NCI-H446 treated with DMSO at 0.1 percent for 48 hours (cell line): ENCODE measurements around the gene RAPGEF4.

Source experiments
- DNase-seq: peaks from one replicate; lab custom pipeline; 2025; lab: John Stamatoyannopoulos, UW

Gene RAPGEF4

DNA sequence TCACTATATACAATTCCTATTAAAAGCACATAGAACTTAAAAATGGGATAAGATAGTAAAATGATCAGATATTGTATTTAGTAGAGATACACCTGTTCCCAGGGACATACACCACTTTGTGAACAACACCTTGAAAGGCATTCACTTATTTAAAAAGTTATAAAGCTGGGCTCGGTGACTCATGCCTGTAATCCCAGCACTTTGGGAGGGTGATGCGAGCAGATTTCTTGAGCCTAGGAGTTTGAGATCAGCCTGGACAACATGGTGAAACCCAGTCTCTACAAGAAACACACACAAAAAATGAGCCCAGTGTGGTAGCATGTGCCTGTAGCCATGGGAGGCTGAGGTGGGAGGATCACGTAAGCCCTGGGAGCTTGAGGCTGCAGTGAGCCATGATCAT lies 90.9 kb downstream of the RAPGEF4 start:
- DNase-seq = no peak

DNA sequence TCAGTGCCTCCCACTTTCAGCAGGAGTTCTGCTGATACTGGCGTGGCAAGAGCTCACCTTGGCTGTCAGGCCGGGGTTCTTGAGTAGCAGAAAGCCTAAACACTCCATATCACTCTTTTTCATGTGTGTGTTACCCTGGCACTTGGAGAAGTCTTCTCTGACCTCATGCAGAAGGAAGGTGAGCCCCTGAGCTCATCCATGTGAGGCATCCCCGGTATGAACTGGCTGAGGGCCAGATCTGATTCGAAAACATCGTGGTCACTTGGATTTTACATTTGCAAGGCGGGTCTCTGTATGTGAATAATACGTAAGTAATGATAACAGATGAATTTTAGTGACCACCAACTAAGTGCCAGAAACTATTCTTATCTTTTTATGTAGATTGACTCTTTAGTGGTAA lies 93.6 kb downstream of the RAPGEF4 start:
- no peak for DNase-seq

DNA sequence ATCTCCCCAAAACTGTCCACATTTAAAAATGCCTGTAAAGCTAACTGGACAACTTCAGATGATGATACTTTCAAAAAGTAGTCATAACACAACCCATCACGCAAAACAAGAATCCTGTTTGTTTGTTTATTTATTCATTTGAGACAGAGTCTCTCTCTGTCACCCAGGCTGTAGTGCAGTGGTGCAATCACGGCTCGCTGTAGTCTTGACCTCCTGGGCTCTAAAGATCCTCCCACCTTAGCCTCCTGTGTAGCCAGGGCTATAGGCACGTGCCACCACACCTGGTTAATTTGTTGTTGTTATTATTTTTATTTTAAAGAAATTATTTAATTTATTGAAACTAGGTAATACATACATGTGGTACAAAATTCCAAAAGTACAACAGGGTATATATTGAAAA lies 94.8 kb downstream of the RAPGEF4 start:
- DNase-seq = no peak

DNA sequence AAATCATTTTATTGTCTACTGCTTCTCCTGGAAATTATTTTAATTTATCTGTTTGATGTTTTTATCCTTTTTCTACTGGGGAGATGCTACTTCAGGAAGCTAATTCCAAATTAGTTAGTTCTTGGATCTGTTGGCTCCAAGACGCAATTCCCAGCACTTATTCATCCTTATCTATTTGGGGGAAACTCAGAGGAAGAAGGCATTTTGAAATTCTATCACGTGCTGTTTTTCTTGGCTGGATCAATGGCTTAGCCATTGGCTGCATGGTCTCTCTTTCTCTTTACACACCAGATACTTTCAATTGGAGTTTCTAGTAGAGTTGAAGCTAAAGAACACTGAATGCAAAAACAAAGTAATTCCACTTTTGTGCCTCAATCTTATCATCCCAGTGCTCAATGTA lies 98.3 kb downstream of the RAPGEF4 start:
- DNase-seq = no peak

DNA sequence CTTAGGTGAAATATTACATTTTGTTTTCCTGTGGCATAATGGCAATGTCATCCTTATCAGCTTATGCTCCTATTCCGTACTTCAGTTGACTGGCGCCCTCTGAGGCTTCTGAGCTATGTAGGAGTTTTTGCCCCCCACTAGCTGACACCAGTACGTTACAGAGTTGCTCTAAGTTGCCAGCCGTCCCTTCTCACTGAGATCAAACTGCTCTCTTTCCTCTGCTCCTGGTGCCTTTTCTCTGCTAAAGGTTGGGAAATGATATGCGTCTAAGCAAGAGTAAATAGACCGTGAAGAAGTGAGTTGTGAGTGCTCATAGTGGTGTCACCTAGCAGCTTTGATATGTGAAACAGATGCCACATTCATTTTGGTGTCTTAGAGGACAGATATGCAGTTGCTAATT lies 99.2 kb downstream of the RAPGEF4 start:
- no peak for DNase-seq

DNA sequence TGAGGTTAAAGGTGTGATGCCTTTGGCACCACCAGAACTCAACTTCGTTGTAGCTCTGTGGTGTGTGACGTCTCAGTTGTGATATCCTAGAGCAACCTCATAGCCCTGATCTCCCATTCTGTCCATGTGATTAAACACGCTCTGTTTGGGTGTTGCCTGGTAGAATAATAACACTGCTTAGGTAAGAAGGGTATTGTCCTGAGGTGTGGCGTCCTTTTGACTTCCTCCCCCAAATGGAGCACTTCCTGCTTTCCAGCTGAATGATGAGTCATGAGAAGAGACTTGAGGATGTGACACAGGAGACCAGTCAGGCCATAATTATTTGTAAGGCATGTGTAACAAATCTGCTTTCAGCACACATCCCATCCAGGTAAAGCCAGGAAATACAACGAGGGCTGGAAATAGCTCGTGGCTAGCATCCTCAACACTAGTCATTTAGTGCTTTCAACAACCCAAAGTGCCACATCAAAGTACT lies 100.7 kb downstream of the RAPGEF4 start:
- DNase-seq = no peak

DNA sequence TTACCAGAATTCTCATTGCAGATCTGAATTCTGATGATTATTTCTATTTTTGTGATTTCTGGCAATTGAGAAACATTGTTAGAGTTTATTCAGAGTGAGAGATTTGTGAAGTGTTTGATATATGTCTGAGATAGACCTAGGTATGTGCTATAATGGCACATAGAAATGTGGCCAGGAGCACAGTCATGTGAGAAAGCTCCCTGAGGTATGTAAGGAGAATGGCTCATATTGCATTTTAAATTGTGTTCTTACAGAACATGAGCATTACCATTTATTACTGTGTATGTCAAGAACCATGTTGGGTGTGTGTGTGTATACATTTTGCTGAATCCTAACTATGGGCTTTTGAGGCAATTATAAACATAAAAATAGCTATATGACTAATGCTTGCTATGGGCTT lies 101.2 kb downstream of the RAPGEF4 start:
- no peak for DNase-seq

DNA sequence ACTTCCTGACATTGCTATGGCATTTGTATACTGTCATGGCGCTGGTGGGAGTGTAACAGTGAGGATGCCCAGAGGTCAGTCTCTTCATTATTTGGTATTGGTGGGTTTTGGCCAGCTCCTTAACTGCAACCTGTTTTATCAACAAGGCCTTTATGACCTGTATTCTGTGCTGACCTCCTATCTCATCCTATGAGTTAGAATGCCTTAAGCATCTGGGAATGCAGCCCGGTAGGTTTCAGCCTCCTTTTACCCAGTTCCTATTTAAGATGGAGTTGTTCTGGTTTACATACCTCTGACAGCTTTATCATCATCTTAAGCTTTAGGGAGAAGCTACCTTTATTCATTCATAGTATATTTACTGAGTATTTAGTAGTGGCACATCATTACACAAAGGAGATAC lies 103.8 kb downstream of the RAPGEF4 start:
- DNase-seq = no peak

DNA sequence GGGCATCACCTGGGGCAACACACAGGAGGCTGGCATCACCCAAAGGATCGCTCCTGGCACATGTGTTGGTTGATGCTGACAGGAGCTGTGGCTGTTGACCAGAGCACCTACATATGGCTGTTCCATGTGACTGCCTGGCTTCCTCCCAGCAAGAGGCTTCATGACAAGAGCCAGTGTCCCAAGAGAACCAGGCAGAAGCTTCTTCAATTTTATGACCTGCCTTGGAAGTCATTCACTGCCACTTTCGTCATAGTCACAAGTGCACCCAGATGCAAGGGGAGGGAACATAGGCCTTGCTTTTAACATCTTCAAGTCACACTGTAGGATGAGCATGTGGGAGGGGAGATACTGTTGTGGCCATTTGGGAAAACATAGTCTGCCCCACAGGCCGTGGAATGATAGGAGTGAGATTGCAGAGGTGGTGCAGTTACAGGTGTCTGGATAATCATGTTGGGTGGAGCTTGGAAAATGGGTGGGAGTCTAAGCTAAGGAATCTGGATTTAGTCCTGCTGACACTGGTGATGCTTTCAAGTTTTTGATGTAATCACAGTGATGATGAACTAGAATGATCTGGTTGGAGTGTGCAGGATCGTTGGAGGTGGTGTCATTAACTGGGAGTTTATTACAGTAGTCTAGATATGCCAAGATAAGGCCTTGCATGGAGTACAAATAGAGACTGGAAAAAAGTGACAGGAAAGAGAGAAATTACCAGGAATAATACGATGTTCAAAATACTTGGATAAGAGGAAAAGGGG lies 107.0 kb downstream of the RAPGEF4 start:
- DNase-seq = no peak

DNA sequence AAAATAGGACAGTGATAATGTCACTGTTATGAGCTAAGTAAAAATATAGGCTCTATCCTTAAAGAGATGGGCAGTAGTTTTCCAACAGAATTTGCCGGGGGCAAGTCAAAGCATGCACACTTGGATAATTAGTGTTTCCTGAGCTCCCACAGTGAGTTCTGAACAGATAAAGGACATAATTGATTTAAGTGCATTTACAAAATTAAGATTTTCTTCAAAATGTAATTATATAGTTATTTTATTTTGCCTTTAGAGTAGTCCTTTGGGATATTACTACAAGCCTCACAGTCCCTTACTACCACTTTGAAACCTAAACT lies 107.6 kb downstream of the RAPGEF4 start:
- no peak for DNase-seq

DNA sequence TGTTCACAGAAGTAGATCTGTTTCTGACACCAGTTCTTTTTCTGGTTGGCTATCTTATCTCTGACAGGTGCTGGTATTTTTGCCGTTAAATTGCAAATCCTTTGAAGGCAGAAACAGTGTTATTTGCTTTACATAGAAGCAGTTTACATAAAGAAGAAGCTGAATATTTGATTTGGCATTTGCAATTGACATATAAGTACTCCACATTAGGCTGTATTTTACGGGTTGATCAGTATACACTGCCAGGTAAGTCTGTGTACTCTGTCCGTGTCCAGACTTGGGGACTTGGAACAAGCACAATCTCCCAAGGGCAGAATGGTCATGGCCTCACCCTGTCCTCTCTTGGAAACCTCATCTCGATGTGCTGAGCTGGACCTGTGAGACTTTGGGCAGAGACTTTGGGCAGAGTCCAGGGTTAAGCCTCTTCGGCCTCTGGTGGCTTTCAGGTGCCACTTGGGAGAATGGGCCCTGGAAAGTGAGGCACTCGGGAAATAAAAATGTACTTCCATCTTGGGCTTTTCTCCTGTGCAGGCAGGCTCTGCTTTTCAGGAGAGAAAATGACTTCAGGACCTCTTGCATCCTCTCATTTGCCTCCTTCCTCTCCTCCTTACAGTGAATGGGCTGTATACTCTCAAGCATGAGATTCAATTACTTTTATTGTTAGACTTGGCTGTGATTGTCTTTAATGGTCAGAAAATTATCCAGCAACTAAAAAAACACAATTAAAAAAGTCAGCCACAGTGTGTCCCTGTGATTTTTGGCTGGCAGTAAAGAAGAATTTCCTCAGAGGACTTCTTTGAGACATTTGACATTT lies 108.5 kb downstream of the RAPGEF4 start:
- no peak for DNase-seq

DNA sequence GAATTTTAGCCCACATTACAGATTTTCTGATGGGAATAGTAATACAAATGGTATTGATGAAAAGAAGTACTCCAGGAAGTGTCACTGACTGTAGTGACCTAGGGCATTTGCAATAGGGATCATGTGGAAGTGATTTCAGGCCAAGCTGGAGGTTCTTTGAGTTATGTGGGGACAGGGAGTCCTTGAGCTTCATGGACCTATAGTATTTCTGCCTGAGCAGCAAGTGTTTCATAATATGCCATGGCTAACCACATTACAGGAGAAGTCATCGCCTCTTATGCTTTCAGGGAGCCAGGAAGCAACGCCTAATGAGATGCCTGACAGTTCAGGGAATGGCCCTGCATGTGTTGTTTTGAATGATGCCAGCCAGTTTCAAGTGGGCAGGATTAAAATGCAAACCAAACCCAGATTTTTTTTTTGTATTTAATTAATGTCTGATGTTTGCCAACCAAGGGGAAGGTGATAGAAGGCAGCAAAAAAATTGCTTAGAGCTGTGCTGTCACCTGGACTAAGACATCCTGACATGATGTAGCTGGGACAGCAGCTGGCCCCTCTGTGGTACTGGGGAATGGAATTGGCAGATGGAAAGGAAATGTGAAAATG lies 109.5 kb downstream of the RAPGEF4 start:
- DNase-seq = no peak

DNA sequence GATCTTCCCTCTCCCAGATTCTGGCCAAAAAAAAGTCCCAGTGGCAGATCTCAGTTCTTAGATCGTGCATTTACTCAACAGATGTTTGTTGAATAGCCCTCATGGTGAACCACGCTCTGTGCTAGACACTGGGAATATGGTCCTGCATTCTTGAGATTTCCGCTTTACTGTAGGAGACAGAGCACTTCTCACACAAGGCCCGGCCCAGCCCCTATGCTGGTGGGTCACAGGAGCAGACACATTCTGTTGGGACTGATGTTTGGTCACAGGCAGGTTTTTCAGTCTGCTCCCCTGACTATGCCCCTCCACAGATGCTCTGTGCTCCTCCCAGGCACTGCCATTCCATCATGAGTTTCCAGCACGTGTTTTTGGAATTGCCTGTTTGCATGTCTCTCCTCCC lies 110.9 kb downstream of the RAPGEF4 start:
- DNase-seq = no peak

DNA sequence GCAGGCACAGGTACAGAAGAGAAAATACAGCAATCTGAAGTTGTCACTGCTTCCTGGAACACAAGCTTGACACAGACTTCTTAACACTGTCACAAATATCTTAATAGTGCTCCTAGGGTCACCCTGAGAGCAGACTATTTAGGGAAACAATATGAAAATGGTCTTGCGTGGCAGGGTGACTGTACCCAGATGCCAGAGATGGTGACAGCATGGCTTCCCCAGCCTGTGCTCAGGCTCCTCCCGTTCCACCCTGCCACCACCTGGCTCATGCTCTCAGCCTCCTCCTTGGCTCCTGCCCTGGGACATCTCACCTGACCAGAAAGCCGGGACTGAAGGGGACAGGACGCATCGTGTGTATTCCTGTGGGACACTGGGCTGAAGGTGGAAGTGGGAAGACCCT lies 111.5 kb downstream of the RAPGEF4 start:
- no peak for DNase-seq

DNA sequence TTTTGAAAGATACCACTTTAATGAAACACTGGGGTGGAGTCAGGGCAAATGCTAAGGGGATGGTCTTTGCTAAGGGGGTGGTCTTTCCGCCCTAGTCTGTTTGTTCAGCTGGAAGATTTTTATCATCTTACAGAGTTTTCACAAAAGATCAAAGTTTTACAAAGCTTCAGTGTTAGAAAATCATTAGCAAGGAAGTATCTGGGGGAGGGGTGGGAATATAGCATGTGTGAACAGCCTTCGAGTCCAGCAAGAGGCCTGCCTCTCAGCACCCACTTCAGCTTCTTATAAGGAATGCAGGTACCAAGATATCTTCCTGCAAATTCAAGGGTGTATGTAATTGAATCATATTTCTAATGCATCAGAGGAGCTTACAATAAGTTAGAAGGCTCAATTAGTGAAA lies 112.9 kb downstream of the RAPGEF4 start:
- DNase-seq = no peak

DNA sequence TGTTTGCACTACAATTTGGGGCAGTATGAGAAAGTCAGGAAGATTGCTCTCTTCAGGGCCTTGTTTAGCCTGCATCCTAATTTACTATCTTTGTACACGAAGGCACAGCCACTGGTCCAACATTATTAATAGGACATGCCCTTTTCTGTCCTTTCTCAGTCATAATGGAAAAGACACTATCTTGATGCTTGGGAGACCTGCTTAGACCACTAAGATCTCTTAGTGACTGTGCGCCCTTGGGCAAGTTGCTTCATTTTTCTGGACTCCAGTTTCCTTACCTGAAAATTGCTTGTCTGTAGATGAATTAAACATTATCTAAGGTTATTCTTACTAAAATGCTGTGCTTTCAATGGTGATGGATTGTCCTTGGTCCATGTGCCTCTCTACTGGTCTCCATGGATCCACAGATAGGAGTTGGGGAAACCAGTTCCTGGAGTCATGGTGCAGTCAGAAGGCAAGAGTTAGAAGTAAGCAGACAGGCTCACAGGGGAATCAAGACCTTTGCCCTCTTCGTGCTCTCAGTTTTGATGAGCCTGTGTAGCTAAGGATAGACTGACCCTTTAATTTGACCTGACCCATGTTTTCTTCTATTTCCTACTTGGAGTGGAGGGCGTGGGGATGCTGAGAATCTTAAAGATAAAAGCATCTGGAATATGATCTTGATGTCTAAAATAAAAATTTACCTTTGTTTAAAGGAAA lies 114.0 kb downstream of the RAPGEF4 start:
- DNase-seq = no peak

DNA sequence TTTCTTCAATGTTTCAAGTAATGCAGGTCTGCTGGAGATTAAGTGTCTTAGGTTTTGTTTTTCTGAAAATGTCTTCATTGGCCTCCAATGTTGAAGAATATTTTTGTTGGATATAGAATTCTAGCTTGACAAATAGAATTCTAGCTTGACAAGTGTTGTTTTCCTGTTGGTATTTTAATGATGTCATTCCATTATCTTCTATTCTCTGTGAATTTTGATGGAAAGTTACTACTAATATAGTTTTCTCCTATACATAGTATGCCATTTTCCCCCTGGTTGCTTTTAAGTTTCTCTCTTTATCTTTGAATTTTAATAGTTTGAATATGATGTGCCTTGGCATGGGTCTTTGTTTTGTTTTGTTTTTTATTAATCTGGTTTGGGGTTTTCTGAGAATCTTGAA lies 119.9 kb downstream of the RAPGEF4 start:
- DNase-seq = no peak

DNA sequence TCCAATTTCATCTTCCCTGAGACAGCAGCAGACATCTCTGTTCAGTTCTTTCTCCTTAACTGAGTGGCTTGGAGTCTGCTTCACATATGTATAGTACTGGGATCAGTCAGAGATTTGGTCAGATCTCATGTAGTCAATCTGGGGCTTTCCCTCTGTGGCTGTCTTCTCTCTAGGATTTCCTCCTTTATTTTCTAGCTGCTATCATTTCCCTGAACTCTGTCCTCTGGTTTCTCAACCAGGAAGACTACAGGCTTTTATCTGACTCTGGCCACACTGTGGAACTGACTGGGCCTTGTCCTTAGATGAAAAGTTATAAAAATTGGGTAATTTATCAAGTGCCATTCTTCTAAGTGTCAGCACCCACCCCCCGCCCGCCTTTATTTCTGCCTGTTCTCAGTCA lies 121.0 kb downstream of the RAPGEF4 start:
- no peak for DNase-seq

DNA sequence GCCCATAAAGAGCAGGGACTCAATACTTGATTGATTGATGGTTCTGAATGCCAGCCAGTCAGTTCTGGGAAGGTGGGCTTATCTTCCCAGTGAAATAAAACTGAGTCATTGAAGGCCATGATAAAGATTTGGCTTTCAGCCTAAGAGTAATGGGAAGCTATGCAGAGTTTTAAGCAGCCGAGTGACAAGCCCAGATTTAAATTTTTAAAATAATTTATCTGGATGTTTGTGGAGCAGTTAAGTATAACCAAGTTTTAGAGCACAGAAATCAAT lies 122.8 kb downstream of the RAPGEF4 start:
- no peak for DNase-seq

DNA sequence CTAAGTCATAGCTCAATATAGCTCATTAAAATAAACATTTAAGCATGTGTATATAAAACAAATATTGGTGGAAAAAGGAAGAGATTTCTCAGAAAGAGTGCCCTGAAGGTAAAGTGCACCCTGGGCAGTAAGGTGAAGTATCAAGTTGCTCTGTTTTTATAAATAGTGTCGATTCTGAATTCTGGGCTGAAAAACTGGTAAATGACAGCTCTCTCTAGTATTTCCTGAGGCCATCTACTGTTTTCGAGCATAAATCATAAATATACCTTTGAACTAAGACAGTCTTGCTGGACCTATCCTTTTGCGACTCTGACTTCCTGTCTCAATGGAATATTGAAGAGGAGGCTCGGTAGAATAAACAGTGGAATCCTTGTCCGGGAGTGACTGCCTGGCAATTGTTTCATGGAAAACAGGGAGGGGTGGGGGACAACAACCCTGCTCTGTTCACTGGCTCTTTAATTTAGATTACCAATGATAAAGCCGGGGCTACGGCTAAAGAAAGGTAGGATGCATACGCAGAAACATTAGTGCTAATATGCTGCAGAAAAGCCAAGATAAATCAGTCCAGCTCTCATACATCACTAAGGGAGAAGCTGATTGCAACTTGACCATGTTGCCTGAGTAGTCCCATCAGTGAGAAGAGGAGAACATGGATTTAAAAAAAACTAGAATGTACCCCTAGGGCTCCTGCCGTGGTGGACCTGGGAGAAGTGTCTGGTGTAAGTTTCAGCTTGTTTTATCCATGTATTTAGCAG lies 124.1 kb downstream of the RAPGEF4 start:
- peak; percentile 7 for DNase-seq

DNA sequence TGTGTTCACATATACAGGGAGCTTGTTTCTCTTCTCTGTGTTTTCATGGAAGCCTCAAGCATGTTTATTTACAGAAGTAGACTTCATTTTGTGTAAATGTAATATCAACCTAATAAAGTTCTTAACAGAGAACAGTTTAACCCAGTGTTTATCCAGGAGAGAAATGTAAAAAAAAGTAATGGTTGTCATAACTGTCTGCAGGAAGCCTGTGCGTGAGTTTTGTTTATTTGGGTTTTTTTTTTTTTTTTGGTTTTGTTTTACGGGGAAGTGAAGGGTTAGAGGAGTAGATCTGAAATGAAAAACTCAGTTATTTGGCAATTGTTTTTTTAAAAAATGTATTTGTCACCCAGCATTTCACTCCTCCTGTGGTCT lies 124.7 kb downstream of the RAPGEF4 start:
- no peak for DNase-seq

DNA sequence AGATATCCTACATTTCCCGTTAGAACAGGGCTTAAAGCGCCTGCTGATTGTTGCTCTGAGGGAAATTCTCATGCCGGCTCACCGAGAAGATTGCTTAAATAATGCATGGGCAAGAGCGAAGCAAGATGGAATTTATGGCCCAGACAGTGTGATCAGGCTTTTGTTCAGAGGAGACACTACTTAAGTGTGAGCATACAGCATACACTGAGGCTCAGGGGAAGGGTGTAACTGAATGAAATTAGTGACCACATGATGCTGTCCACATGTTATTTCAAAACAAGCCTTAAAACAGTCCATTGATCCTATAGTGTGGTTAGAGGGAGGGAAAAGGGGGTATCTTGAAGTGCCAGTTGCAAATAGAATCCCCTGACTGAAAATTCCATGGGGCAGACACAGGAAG lies 125.5 kb downstream of the RAPGEF4 start:
- no peak for DNase-seq
